H9 (cell line): ENCODE measurements around the gene ZSCAN5A. TPM values are rescaled to one million over a fixed set of nuclear protein-coding genes. Genes with fewer than 3 reads are reported as not detected.

Experiments used
- DNase-seq: peaks from one replicate; pipeline ENCODE4 v3.0.0-alpha.2; 2017
- H2AFZ ChIP-seq: one replicate; pipeline ENCODE4 v1.6.1; 2013; ENCODE audit warnings: mild to moderate bottlenecking, low read length, control low read depth, moderate library complexity
- H2AK5ac ChIP-seq: 2 replicates; pipeline ENCODE4 v1.6.1; 2013; ENCODE audit warnings: low read length, control low read depth, mixed read lengths; ENCODE audit not compliant: insufficient read length
- H2BK120ac ChIP-seq: one replicate; pipeline ENCODE4 v1.6.1; 2013; ENCODE audit warnings: low read depth, mild to moderate bottlenecking, low read length, control low read depth, inconsistent platforms; ENCODE audit not compliant: poor library complexity, severe bottlenecking
- H2BK12ac ChIP-seq: 2 replicates; pipeline ENCODE4 v1.6.1; 2013; ENCODE audit warnings: low read length, control low read depth, mixed read lengths, low read depth; ENCODE audit not compliant: insufficient read length
- H2BK15ac ChIP-seq: 2 replicates; pipeline ENCODE4 v1.6.1; 2013; ENCODE audit warnings: low read depth, low read length, control low read depth
- H2BK20ac ChIP-seq: one replicate; pipeline ENCODE4 v1.6.1; 2013; ENCODE audit warnings: low read depth, mild to moderate bottlenecking, low read length, control low read depth, inconsistent platforms; ENCODE audit not compliant: poor library complexity, severe bottlenecking
- H2BK5ac ChIP-seq: 2 replicates; pipeline ENCODE4 v1.6.1; 2013; ENCODE audit warnings: low read length, control low read depth, mixed read lengths; ENCODE audit not compliant: insufficient read length
- H3K14ac ChIP-seq: 2 replicates; pipeline ENCODE4 v1.6.1; 2013; ENCODE audit warnings: low read length, control low read depth; ENCODE audit not compliant: insufficient read depth
- H3K18ac ChIP-seq: 2 replicates; pipeline ENCODE4 v1.6.1; 2013; ENCODE audit warnings: low read depth, mild to moderate bottlenecking, mixed read lengths, low read length, control low read depth; ENCODE audit not compliant: insufficient read length
- H3K23ac ChIP-seq: 2 replicates; pipeline ENCODE4 v1.6.1; 2013; ENCODE audit warnings: low read length, control low read depth, mixed read lengths, low read depth; ENCODE audit not compliant: insufficient read length
- H3K23me2 ChIP-seq: 2 replicates; pipeline ENCODE4 v1.6.1; 2013; ENCODE audit warnings: low read depth, mild to moderate bottlenecking, mixed read lengths, low read length, control low read depth; ENCODE audit not compliant: insufficient read length, poor library complexity, severe bottlenecking
- H3K27ac ChIP-seq: 2 replicates; pipeline ENCODE4 v1.5.1; 2013; ENCODE audit warnings: low read length, control low read depth, mixed read lengths, low read depth; ENCODE audit not compliant: insufficient read length
- H3K27me3 ChIP-seq: 2 replicates; pipeline ENCODE4 v1.6.1; 2013; ENCODE audit warnings: low read length, control low read depth, inconsistent platforms; ENCODE audit not compliant: insufficient read depth
- H3K4ac ChIP-seq: 2 replicates; pipeline ENCODE4 v1.6.1; 2013; ENCODE audit warnings: low read depth, mild to moderate bottlenecking, control low read depth, inconsistent platforms, low read length, moderate library complexity
- H3K4me1 ChIP-seq: 2 replicates; pipeline ENCODE4 v1.6.1; 2013; ENCODE audit warnings: low read length, control low read depth, inconsistent platforms; ENCODE audit not compliant: insufficient read depth
- H3K4me2 ChIP-seq: 2 replicates; pipeline ENCODE4 v1.6.1; 2013; ENCODE audit warnings: low read length, control low read depth, mixed read lengths; ENCODE audit not compliant: insufficient read length, insufficient read depth
- H3K56ac ChIP-seq: 2 replicates; pipeline ENCODE4 v1.6.1; 2013; ENCODE audit warnings: low read depth, mild to moderate bottlenecking, mixed read lengths, low read length, control low read depth; ENCODE audit not compliant: insufficient read length
- H3K79me1 ChIP-seq: 2 replicates; pipeline ENCODE4 v1.6.1; 2013; ENCODE audit warnings: low read depth, mild to moderate bottlenecking, moderate library complexity, low read length, control low read depth, inconsistent platforms; ENCODE audit not compliant: insufficient read depth, poor library complexity, severe bottlenecking
- H3K79me2 ChIP-seq: 2 replicates; pipeline ENCODE4 v1.6.1; 2013; ENCODE audit warnings: low read length, control low read depth, inconsistent platforms; ENCODE audit not compliant: insufficient read depth
- H3K9ac ChIP-seq: 2 replicates; pipeline ENCODE4 v1.6.1; 2013; ENCODE audit warnings: low read length, control low read depth, mixed read lengths; ENCODE audit not compliant: insufficient read length; ENCODE audit errors: extremely low read depth
- H3K9me3 ChIP-seq: one replicate; pipeline ENCODE4 v1.6.1; 2013; ENCODE audit warnings: low read depth, low read length, inconsistent platforms; ENCODE audit not compliant: control insufficient read depth
- H3T11ph ChIP-seq: one replicate; pipeline ENCODE4 v1.6.1; 2013; ENCODE audit warnings: mild to moderate bottlenecking, low read length, control low read depth, inconsistent platforms
- H4K20me1 ChIP-seq: one replicate; pipeline ENCODE4 v1.6.1; 2013; ENCODE audit not compliant: control insufficient read depth, insufficient read length, insufficient read depth
- H4K5ac ChIP-seq: 2 replicates; pipeline ENCODE4 v1.6.1; 2013; ENCODE audit warnings: low read depth, mild to moderate bottlenecking, mixed read lengths, low read length, control low read depth; ENCODE audit not compliant: insufficient read length
- H4K8ac ChIP-seq: replicated peaks from 2 replicates; pipeline ENCODE4 v1.6.1; 2013; ENCODE audit warnings: low read length, control low read depth, mixed read lengths, low read depth; ENCODE audit not compliant: insufficient read length
- H4K91ac ChIP-seq: 2 replicates; pipeline ENCODE4 v1.6.1; 2013; ENCODE audit warnings: low read depth, mild to moderate bottlenecking, moderate library complexity, mixed read lengths, low read length, control low read depth; ENCODE audit not compliant: insufficient read length
- H3K27ac Mint-ChIP-seq, 3 experiments: 2 replicates in 2 of 3; 3 replicates in 1 of 3; pipeline ENCODE4 v1.8.0; 2020 to 2021; ENCODE audit warnings: mixed read lengths in 3 of 3, mild to moderate bottlenecking in 1 of 3, moderate library complexity in 1 of 3
- H3K27me3 Mint-ChIP-seq: 2 replicates; pipeline ENCODE4 v1.8.0; 2021; ENCODE audit warnings: low read depth, mild to moderate bottlenecking, moderate library complexity, mixed read lengths
- H3K36me3 Mint-ChIP-seq, 3 experiments: 2 replicates in 2 of 3; 3 replicates in 1 of 3; pipeline ENCODE4 v1.8.0; 2020 to 2021; ENCODE audit warnings: low read depth in 3 of 3, mixed read lengths in 3 of 3; ENCODE audit not compliant: insufficient read depth in 1 of 3
- H3K4me1 Mint-ChIP-seq, 2 experiments: 2 replicates each; pipeline ENCODE4 v1.8.0; 2020; ENCODE audit warnings: mixed read lengths in 2 of 2
- H3K4me3 Mint-ChIP-seq, 2 experiments: 2 replicates in 1 of 2; 3 replicates in 1 of 2; pipeline ENCODE4 v1.8.0; 2020 to 2021; ENCODE audit warnings: mild to moderate bottlenecking in 2 of 2, mixed read lengths in 2 of 2, moderate library complexity in 1 of 2
- H3K9me3 Mint-ChIP-seq, 2 experiments: 2 replicates in 1 of 2; 3 replicates in 1 of 2; pipeline ENCODE4 v1.8.0; 2020; ENCODE audit warnings: mild to moderate bottlenecking in 2 of 2, mixed read lengths in 2 of 2, moderate library complexity in 1 of 2
- CTCF ChIP-seq: fragments of 200-600 bp; sonication (generic); conservative IDR thresholded peaks from 3 replicates; pipeline ENCODE4 v1.8.0; 2021; ENCODE audit warnings: antibody characterized with exemption, mild to moderate bottlenecking
- WGBS: extraction: QIAGEN DNeasy Blood & Tissue Kit; methylation state at CpG from one replicate; pipeline ENCODE4 v1.1.7; 2013; ENCODE audit warnings: missing lambda C conversion rate, low lambda C conversion rate, mixed read lengths; ENCODE audit not compliant: insufficient read length; ENCODE audit errors: extremely low coverage; 5-methylcytosine and 5-hydroxymethylcytosine counted together
- total RNA-seq: library from RNA; stranded (reverse); gene quantifications from 2 replicates; pipeline ENCODE4 v1.2.1, GENCODE V29; 2021

ZSCAN5A gene
- total RNA-seq, 1 experiment from 2014 or later, result 12.5 TPM

GRCh38 chr19:56174550-56174949 is 140.1 kb downstream of the ZSCAN5A start:
- Histone ChIP-seq H3K56ac (no peak overlapping the region), H3K9ac (no peak overlapping the region), H3T11ph (no peak overlapping the region), H3K14ac (no peak overlapping the region), H3K9me3 (no peaks in the 10 kb centered on the region), H3K23me2 (peaks cover 3% of the 10 kb centered on the region), H4K20me1 (no peaks in the 10 kb centered on the region), H3K4me2 (no peak overlapping the region), H4K5ac (no peak overlapping the region), H2AK5ac (no peak overlapping the region), H2BK15ac (no peak overlapping the region), H3K79me1 (no peaks in the 10 kb centered on the region), H2BK5ac (no peak overlapping the region), H2BK12ac (no peak overlapping the region), H3K23ac (no peak overlapping the region), H3K18ac (no peak overlapping the region), H2BK120ac (no peak overlapping the region), H3K4ac (no peak overlapping the region), H3K79me2 (no peaks in the 10 kb centered on the region), H4K8ac (no peak overlapping the region), H2AFZ (no peak overlapping the region), H3K4me1 (no peaks in the 10 kb centered on the region), H4K91ac (no peak overlapping the region), H3K27me3 (no peaks in the 10 kb centered on the region), H2BK20ac (no peak overlapping the region), H3K27ac (no peak overlapping the region)
- Mint-ChIP-seq H3K4me1 (peaks cover 4 to 13% of the 10 kb centered on the region in 2 experiments; a peak in 3 of 4 replicates), H3K27me3 (peaks cover 11% of the 10 kb centered on the region), H3K9me3 (peaks cover 0 to 4% of the 10 kb centered on the region in 2 experiments; a peak in 1 of 5 replicates), H3K36me3 (no peaks in the 10 kb centered on the region), H3K27ac (no peak overlapping the region), H3K4me3 (no peak overlapping the region)
- no CpG with 5 or more reads among the region's 11 CpGs for WGBS
- no peak for TF ChIP-seq CTCF
- DNase-seq, result no peak
